Calu3 (cell line): ENCODE measurements around the gene GPRIN1. TPM values are rescaled to one million over a fixed set of nuclear protein-coding genes. Genes with fewer than 3 reads are reported as not detected.

Experiments
- BruUV-seq: library from RNA; stranded (reverse); fragments of 400-500 nt; replicated peaks from 2 replicates; lab custom pipeline; 2021; lab: Mats Ljungman, UMichigan
- CTCF ChIA-PET: fragments of 300-600 bp; sonication (Branson Sonifier 250); formaldehyde crosslinking; loops from one replicate; lab custom pipeline; 2022; ENCODE audit warnings: antibody characterized with exemption; lab: Charles Lee
- DNase-seq: peaks from one replicate; pipeline ENCODE4 v3.0.0; 2022
- H3K27ac Mint-ChIP-seq: one replicate; pipeline ENCODE4 v1.8.0; 2022; ENCODE audit warnings: mixed read lengths; ENCODE audit not compliant: unreplicated experiment
- H3K27me3 Mint-ChIP-seq: one replicate; pipeline ENCODE4 v1.8.0; 2022; ENCODE audit warnings: mixed read lengths; ENCODE audit not compliant: unreplicated experiment
- H3K36me3 Mint-ChIP-seq: one replicate; pipeline ENCODE4 v1.8.0; 2022; ENCODE audit warnings: mild to moderate bottlenecking, moderate library complexity, mixed read lengths; ENCODE audit not compliant: insufficient read depth, unreplicated experiment
- H3K4me1 Mint-ChIP-seq: one replicate; pipeline ENCODE4 v1.8.0; 2022; ENCODE audit warnings: mild to moderate bottlenecking, low read depth, mixed read lengths; ENCODE audit not compliant: unreplicated experiment
- H3K4me3 Mint-ChIP-seq: one replicate; pipeline ENCODE4 v1.8.0; 2022; ENCODE audit warnings: mild to moderate bottlenecking, low read depth, moderate library complexity, mixed read lengths; ENCODE audit not compliant: unreplicated experiment
- H3K9me3 Mint-ChIP-seq: one replicate; pipeline ENCODE4 v1.8.0; 2022; ENCODE audit warnings: low read depth, mixed read lengths; ENCODE audit not compliant: unreplicated experiment
- CTCF ChIP-seq: fragments of 200-600 bp; IDR thresholded peaks from one replicate; pipeline ENCODE4 v1.8.0; 2022; ENCODE audit warnings: antibody characterized with exemption; ENCODE audit not compliant: unreplicated experiment
- intact Hi-C: fragments of 100-400 bp; cut with micrococcal nuclease; formaldehyde crosslinking; loops from one replicate; pipeline ENCODE4 v1.10.0; 2022; ENCODE audit not compliant: unreplicated experiment
- total RNA-seq: library from RNA; stranded (reverse); gene quantifications from 2 replicates; pipeline ENCODE4 v1.2.3, GENCODE V29; 2022

Gene GPRIN1
- total RNA-seq, 1 experiment from 2014 or later: 12.6 TPM

- TF ChIP-seq CTCF: no peak
- intact Hi-C loops: loop anchor here (2.0 kb wide), 1 partner anchor 72 kb away; the partner anchor contains the start of gene TSPAN17
- Mint-ChIP-seq H3K36me3 (no peaks in the 10 kb centered on the region), H3K4me3 (no peak overlapping the region), H3K27me3 (no peaks in the 10 kb centered on the region), H3K27ac (no peak overlapping the region), H3K4me1 (no peaks in the 10 kb centered on the region), H3K9me3 (no peaks in the 10 kb centered on the region)
- CTCF ChIA-PET: no interaction called here
- DNase-seq: no peak
- no TSS peak for BruUV-seq
These were observed 34.9 kb downstream of the GPRIN1 start for GRCh38 chr5:176575066-176575465.

- no peaks in the 10 kb centered on the region for H3K4me1 Mint-ChIP-seq
- BruUV-seq: no TSS peak
These were observed 35.7 kb downstream of the GPRIN1 start for GRCh38 chr5:176574297-176574591.

GRCh38 chr5:176573564-176574296 lies 36.2 kb downstream of the GPRIN1 start:
- peak; percentile 86 for DNase-seq
- CTCF ChIA-PET: interaction anchor here (0.6 to 2.1 kb wide), 3 partner anchors 20 to 165 kb away, joined by 3 to 6 read pairs (median 5); partner anchors contain the start of gene TSPAN17
- no peaks in the 10 kb centered on the region for H3K36me3 Mint-ChIP-seq
- H3K27ac Mint-ChIP-seq: no peak overlapping the region
- intact Hi-C loops: loop anchor here (2.0 kb wide), 1 partner anchor 73 kb away; the partner anchor contains the start of gene TSPAN17
- no TSS peak for BruUV-seq
- TF ChIP-seq CTCF: peak; percentile 90
- H3K4me3 Mint-ChIP-seq: no peak overlapping the region
- H3K27me3 Mint-ChIP-seq: no peaks in the 10 kb centered on the region
- H3K4me1 Mint-ChIP-seq: no peaks in the 10 kb centered on the region
- no peaks in the 10 kb centered on the region for H3K9me3 Mint-ChIP-seq

More at GRCh38 chr5:176574297-176574591, 35.7 kb downstream of the GPRIN1 start:
- Mint-ChIP-seq H3K27ac (no peak overlapping the region), H3K27me3 (no peaks in the 10 kb centered on the region), H3K9me3 (no peaks in the 10 kb centered on the region), H3K4me3 (no peak overlapping the region), H3K36me3 (no peaks in the 10 kb centered on the region)
- CTCF ChIA-PET: interaction anchor here (2.1 kb wide), 1 partner anchor 21 kb away, joined by 5 read pairs; no protein-coding TSS in a partner anchor
- no peak for DNase-seq
- intact Hi-C loops: loop anchor here (2.0 kb wide), 1 partner anchor 73 kb away; the partner anchor contains the start of gene TSPAN17
- TF ChIP-seq CTCF: no peak

- no peaks in the 10 kb centered on the region for H3K9me3 Mint-ChIP-seq
These were observed 39.9 kb downstream of the GPRIN1 start for GRCh38 chr5:176570044-176570443.

More at GRCh38 chr5:176570044-176570443, 39.9 kb downstream of the GPRIN1 start:
- H3K4me1 Mint-ChIP-seq: no peaks in the 10 kb centered on the region
- no peak for TF ChIP-seq CTCF
- H3K36me3 Mint-ChIP-seq: no peaks in the 10 kb centered on the region
- DNase-seq: no peak
- no TSS peak for BruUV-seq
- intact Hi-C loops: no loop called here
- no peak overlapping the region for H3K27ac Mint-ChIP-seq
- CTCF ChIA-PET: interaction anchor here (0.7 to 1.4 kb wide), 2 partner anchors 13 to 32 kb away, joined by 3 to 8 read pairs; partner anchors contain the start of gene RNF44
- H3K27me3 Mint-ChIP-seq: no peaks in the 10 kb centered on the region
- no peak overlapping the region for H3K4me3 Mint-ChIP-seq
